ENCODE measurements around the gene HESX1. TPM values are rescaled to one million over a fixed set of nuclear protein-coding genes. Genes with fewer than 3 reads are reported as not detected.

HESX1 gene
- total RNA-seq, 1 experiment from 2014 or later = 5.6 TPM

DNA sequence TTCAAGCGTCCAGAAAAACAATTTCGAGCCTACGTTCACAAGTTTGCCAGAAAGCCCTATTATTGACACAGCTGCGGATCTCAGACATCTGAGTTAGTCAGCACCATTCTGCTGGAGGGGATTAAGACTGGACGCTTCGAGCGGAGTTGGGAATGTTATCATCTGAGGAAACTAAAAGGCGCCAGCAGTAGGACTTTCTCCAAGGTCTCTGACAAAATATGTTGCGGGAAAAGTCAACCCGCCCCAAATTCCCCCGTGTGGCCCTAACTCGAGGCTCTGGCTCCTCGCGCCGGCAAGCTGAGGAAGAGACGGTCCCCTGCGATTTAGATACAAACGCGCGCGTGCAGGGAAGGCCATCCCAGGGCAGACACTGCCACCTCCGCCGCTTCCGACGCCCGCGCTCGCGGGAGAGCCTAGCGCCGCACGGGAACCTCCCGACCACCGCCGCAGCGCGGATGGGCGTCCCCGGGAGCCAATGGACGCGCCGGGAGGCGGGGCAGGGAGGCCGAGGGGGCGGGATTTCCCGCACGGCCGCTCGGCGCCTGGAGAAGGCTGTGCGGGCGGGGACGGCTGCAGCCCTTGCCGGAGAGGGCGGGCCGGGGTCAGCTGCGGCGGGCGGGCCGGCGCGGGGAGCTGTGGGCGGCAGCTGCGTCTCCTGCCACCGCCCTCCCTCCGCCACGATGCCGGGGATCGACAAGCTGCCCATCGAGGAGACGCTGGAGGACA is 27.6 kb upstream of the HESX1 start, which contains the start of gene APPL1 (continued):
- TF ChIP-seq, protein P1, sequence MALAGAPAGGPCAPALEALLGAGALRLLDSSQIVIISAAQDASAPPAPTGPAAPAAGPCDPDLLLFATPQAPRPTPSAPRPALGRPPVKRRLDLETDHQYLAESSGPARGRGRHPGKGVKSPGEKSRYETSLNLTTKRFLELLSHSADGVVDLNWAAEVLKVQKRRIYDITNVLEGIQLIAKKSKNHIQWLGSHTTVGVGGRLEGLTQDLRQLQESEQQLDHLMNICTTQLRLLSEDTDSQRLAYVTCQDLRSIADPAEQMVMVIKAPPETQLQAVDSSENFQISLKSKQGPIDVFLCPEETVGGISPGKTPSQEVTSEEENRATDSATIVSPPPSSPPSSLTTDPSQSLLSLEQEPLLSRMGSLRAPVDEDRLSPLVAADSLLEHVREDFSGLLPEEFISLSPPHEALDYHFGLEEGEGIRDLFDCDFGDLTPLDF (CRISPR knock-in tag; IDR thresholded peaks at IDR 0.05) = no peak
- TF ChIP-seq ATF3 (CRISPR knock-in tag; conservative IDR thresholded peaks at IDR 0.05) (no peak), ZNF281 (CRISPR knock-in tag; IDR thresholded peaks at IDR 0.05) (peak; percentile 67; the same call in 1 of the 2 replicates), RORB (CRISPR knock-in tag; IDR thresholded peaks at IDR 0.05) (no peak), ERG (CRISPR knock-in tag; IDR thresholded peaks at IDR 0.05) (no peak), NFE2L1 (CRISPR knock-in tag; IDR thresholded peaks at IDR 0.05) (no peak), RELA (CRISPR knock-in tag; IDR thresholded peaks at IDR 0.05; ENCODE audit: borderline replicate concordance) (peak; percentile 61; the same call in 1 of the 2 replicates), SP1 (CRISPR knock-in tag; conservative IDR thresholded peaks at IDR 0.05) (peak; percentile 92), JAZF1 (CRISPR knock-in tag; IDR thresholded peaks at IDR 0.05) (no peak), OVOL2 (CRISPR knock-in tag; IDR thresholded peaks at IDR 0.05; ENCODE audit: borderline replicate concordance) (no peak), ZNF232 (CRISPR knock-in tag; IDR thresholded peaks at IDR 0.05) (peak; percentile 87; the same call in 1 of the 2 replicates), ATF1 (CRISPR knock-in tag; IDR thresholded peaks at IDR 0.05) (no peak), GTF2I (CRISPR knock-in tag; conservative IDR thresholded peaks at IDR 0.05) (no peak), ZNF219 (CRISPR knock-in tag; IDR thresholded peaks at IDR 0.05; ENCODE audit: borderline replicate concordance) (no peak), ZMAT4 (CRISPR knock-in tag; IDR thresholded peaks at IDR 0.05) (no peak), ZNF263 (CRISPR knock-in tag; IDR thresholded peaks at IDR 0.05; ENCODE audit: low read depth) (no peak), SMAD3 (CRISPR knock-in tag; IDR thresholded peaks at IDR 0.05; ENCODE audit: borderline replicate concordance) (no peak; the same call in 1 of the 2 replicates), NFATC4 (CRISPR knock-in tag; IDR thresholded peaks at IDR 0.05) (no peak)
- TF ChIP-seq, protein P2, sequence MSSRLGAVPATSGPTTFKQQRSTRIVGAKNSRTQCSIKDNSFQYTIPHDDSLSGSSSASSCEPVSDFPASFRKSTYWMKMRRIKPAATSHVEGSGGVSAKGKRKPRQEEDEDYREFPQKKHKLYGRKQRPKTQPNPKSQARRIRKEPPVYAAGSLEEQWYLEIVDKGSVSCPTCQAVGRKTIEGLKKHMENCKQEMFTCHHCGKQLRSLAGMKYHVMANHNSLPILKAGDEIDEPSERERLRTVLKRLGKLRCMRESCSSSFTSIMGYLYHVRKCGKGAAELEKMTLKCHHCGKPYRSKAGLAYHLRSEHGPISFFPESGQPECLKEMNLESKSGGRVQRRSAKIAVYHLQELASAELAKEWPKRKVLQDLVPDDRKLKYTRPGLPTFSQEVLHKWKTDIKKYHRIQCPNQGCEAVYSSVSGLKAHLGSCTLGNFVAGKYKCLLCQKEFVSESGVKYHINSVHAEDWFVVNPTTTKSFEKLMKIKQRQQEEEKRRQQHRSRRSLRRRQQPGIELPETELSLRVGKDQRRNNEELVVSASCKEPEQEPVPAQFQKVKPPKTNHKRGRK (CRISPR knock-in tag; IDR thresholded peaks at IDR 0.05; ENCODE audit: borderline replicate concordance) = no peak
- TF ChIP-seq, protein P3, sequence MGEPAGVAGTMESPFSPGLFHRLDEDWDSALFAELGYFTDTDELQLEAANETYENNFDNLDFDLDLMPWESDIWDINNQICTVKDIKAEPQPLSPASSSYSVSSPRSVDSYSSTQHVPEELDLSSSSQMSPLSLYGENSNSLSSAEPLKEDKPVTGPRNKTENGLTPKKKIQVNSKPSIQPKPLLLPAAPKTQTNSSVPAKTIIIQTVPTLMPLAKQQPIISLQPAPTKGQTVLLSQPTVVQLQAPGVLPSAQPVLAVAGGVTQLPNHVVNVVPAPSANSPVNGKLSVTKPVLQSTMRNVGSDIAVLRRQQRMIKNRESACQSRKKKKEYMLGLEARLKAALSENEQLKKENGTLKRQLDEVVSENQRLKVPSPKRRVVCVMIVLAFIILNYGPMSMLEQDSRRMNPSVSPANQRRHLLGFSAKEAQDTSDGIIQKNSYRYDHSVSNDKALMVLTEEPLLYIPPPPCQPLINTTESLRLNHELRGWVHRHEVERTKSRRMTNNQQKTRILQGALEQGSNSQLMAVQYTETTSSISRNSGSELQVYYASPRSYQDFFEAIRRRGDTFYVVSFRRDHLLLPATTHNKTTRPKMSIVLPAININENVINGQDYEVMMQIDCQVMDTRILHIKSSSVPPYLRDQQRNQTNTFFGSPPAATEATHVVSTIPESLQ (CRISPR knock-in tag; IDR thresholded peaks at IDR 0.05) = no peak
- TF ChIP-seq, protein P4, sequence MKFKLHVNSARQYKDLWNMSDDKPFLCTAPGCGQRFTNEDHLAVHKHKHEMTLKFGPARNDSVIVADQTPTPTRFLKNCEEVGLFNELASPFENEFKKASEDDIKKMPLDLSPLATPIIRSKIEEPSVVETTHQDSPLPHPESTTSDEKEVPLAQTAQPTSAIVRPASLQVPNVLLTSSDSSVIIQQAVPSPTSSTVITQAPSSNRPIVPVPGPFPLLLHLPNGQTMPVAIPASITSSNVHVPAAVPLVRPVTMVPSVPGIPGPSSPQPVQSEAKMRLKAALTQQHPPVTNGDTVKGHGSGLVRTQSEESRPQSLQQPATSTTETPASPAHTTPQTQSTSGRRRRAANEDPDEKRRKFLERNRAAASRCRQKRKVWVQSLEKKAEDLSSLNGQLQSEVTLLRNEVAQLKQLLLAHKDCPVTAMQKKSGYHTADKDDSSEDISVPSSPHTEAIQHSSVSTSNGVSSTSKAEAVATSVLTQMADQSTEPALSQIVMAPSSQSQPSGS (CRISPR knock-in tag; IDR thresholded peaks at IDR 0.05; ENCODE audit: borderline replicate concordance, low read depth) = no peak
- TF ChIP-seq, protein P5, sequence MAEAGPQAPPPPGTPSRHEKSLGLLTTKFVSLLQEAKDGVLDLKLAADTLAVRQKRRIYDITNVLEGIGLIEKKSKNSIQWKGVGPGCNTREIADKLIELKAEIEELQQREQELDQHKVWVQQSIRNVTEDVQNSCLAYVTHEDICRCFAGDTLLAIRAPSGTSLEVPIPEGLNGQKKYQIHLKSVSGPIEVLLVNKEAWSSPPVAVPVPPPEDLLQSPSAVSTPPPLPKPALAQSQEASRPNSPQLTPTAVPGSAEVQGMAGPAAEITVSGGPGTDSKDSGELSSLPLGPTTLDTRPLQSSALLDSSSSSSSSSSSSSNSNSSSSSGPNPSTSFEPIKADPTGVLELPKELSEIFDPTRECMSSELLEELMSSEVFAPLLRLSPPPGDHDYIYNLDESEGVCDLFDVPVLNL (CRISPR knock-in tag; IDR thresholded peaks at IDR 0.05; ENCODE audit: borderline replicate concordance, low read depth) = peak; percentile 58; the same call in 1 of the 2 replicates
- TF ChIP-seq, protein P6, sequence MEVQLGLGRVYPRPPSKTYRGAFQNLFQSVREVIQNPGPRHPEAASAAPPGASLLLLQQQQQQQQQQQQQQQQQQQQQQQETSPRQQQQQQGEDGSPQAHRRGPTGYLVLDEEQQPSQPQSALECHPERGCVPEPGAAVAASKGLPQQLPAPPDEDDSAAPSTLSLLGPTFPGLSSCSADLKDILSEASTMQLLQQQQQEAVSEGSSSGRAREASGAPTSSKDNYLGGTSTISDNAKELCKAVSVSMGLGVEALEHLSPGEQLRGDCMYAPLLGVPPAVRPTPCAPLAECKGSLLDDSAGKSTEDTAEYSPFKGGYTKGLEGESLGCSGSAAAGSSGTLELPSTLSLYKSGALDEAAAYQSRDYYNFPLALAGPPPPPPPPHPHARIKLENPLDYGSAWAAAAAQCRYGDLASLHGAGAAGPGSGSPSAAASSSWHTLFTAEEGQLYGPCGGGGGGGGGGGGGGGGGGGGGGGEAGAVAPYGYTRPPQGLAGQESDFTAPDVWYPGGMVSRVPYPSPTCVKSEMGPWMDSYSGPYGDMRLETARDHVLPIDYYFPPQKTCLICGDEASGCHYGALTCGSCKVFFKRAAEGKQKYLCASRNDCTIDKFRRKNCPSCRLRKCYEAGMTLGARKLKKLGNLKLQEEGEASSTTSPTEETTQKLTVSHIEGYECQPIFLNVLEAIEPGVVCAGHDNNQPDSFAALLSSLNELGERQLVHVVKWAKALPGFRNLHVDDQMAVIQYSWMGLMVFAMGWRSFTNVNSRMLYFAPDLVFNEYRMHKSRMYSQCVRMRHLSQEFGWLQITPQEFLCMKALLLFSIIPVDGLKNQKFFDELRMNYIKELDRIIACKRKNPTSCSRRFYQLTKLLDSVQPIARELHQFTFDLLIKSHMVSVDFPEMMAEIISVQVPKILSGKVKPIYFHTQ (CRISPR knock-in tag; IDR thresholded peaks at IDR 0.05) = no peak

Measured in WTC11 (cell line).